GM18499 (cell line): ENCODE measurements around the gene HTR2A.

ENCODE experiments used
- ATAC-seq: cut with Tn5 transposase; IDR thresholded peaks from one replicate; pipeline ENCODE4 v1.9.1; 2021; ENCODE audit warnings: moderate number of reproducible peaks; ENCODE audit not compliant: insufficient read depth, unreplicated experiment

HTR2A gene

GRCh38 chr13:46874006-46874405 is 22.8 kb downstream of the HTR2A start:
- ATAC-seq, result no peak

GRCh38 chr13:46871557-46871956 is 25.3 kb downstream of the HTR2A start:
- ATAC-seq, result no peak

GRCh38 chr13:46868091-46868490 is 28.8 kb downstream of the HTR2A start:
- no peak for ATAC-seq

- ATAC-seq, result no peak
These were observed 30.7 kb downstream of the HTR2A start for GRCh38 chr13:46866150-46866549.

GRCh38 chr13:46864941-46865340 is 31.9 kb downstream of the HTR2A start:
- no peak for ATAC-seq

- no peak for ATAC-seq
These were observed 34.9 kb downstream of the HTR2A start for GRCh38 chr13:46861959-46862358.

GRCh38 chr13:46860722-46861121 is 36.1 kb downstream of the HTR2A start:
- no peak for ATAC-seq

GRCh38 chr13:46858776-46859175 is 38.1 kb downstream of the HTR2A start:
- no peak for ATAC-seq

GRCh38 chr13:46858163-46858562 is 38.7 kb downstream of the HTR2A start:
- ATAC-seq, result no peak

- no peak for ATAC-seq
These were observed 41.2 kb downstream of the HTR2A start for GRCh38 chr13:46855664-46856063.

- peak; percentile 81 for ATAC-seq
These were observed 41.7 kb downstream of the HTR2A start for GRCh38 chr13:46855166-46855565.

GRCh38 chr13:46852168-46852567 is 44.7 kb downstream of the HTR2A start:
- ATAC-seq, result no peak

- ATAC-seq, result no peak
These were observed 46.6 kb downstream of the HTR2A start for GRCh38 chr13:46850214-46850613.

- no peak for ATAC-seq
These were observed 50.1 kb downstream of the HTR2A start for GRCh38 chr13:46846726-46847125.

GRCh38 chr13:46845146-46845545 is 51.7 kb downstream of the HTR2A start:
- ATAC-seq, result no peak

GRCh38 chr13:46844431-46844830 is 52.4 kb downstream of the HTR2A start:
- no peak for ATAC-seq

- ATAC-seq, result no peak
These were observed 57.5 kb downstream of the HTR2A start for GRCh38 chr13:46839399-46839798.

- no peak for ATAC-seq
These were observed 62.2 kb downstream of the HTR2A start for GRCh38 chr13:46834657-46835056.

- no peak for ATAC-seq
These were observed 65.2 kb downstream of the HTR2A start for GRCh38 chr13:46831588-46832194.

GRCh38 chr13:46830405-46831005 is 66.3 kb downstream of the HTR2A start:
- no peak for ATAC-seq

- no peak for ATAC-seq
These were observed 74.3 kb downstream of the HTR2A start for GRCh38 chr13:46822551-46822950.

GRCh38 chr13:46817838-46818476 is 78.9 kb downstream of the HTR2A start:
- no peak for ATAC-seq
